GM21723 (cell line): ENCODE measurements around the gene MAST3.
A peak's percentile ranks its signal among the peaks of the same experiment; 100 is the strongest.

Source experiments
- ATAC-seq: cut with Tn5 transposase; IDR thresholded peaks from one replicate; pipeline ENCODE4 v1.9.1; 2021; ENCODE audit warnings: mild to moderate bottlenecking, moderate library complexity; ENCODE audit not compliant: unreplicated experiment

The MAST3 gene

DNA sequence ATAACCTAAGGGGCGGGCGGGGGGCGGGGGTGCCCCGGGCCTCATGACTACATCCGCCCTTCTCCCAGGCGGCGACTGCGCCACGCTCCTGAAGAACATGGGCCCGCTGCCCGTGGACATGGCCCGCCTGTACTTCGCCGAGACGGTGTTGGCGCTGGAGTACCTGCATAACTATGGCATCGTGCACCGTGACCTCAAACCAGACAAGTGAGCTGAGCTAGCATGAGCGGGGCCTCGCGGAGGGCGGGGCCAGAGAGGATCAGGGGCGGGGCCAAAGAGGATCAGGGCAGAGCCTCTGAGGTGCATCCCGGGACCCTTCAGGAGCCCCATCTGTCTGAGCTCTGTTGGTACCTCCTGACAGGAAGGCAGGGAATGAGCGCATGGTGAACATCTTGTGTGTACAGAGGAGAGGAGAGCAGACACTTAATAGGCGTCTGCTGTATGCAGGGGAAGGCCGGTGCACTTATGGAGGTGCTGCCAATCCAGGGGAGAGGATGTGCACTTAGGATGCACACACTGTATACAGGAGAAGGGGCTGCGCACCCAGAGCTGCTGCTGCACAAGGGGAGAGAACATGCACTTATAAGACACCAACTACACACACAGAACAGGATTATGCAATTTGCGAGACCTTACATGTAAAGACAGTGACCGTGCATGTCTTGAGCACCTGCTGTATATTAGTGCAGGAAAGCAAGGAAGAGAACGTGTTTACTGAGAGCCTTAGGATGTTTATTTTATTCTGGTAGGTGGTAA, 34.4 kb downstream of the MAST3 start:
- ATAC-seq = no peak

GRCh38 chr19:18135712-18136584, 38.4 kb downstream of the MAST3 start:
- no peak for ATAC-seq

- no peak for ATAC-seq
Measured at GRCh38 chr19:18137242-18137641, 39.7 kb downstream of the MAST3 start.

DNA sequence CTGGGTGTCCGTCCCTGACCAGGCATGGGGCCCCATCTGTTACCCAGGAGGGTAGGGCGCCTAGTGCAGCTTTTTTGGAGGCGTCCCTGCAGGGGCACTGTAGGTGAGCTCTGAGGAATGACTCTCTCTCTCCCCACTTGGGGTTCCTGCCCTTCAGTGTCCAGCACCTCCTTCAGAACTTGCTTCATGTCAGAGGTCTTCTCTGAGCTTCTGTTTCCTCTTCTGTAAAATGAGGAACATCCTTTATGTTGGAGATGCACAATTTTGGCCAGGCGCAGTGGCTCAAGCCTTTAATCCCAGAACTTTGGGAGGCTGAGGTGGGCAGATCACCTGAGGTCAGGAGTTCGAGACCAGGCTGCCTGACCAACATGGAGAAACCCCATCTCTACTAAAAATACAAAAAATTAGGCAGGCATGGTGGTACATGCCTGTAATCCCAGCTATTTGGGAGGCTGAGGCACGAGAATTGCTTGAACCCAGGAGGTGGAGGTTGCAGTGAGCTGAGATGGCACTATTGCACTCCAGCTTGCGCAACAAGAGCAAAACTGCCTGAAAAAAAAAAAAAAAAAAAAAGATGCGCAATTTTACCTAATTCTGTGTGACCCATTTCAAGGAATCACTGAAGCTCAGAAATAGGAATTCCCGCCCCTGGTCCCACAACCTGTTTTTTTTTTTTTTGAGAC, 40.2 kb downstream of the MAST3 start:
- ATAC-seq = no peak

- no peak for ATAC-seq
Measured at GRCh38 chr19:18140473-18140872, 42.9 kb downstream of the MAST3 start.

GRCh38 chr19:18141031-18141430, 43.5 kb downstream of the MAST3 start:
- ATAC-seq = no peak

- no peak for ATAC-seq
Measured at GRCh38 chr19:18143902-18144301, 46.3 kb downstream of the MAST3 start.

GRCh38 chr19:18144361-18144760, 46.8 kb downstream of the MAST3 start:
- no peak for ATAC-seq

GRCh38 chr19:18144906-18145305, 47.3 kb downstream of the MAST3 start:
- no peak for ATAC-seq

DNA sequence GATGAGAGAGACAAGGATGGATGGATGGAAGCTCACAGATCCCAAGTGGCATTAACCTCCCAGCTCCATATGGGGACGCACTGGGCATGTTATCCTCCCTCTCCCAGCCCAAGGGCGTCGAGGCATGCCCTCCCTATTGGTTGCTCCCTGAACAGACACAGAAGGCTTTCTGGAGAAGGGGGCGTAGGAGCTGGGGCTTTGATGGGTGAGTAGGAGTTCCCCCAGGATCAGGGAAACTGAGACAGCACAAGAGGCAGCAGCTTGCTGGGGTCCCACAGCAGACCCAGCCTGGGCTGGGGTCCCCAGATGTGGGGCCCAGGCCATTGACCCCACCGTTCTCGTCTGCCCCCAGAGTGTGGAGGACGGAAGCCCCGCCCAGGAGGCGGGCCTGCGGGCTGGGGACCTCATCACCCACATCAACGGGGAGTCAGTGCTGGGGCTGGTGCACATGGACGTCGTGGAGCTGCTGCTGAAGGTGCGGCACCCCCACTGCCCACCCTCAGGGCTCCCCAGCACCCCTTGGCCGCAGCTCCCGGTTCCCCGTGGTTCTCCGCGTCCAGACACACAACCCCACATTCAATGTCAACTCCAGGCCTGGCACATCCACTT, 47.9 kb downstream of the MAST3 start:
- no peak for ATAC-seq

- no peak for ATAC-seq
Measured at GRCh38 chr19:18147396-18147795, 49.8 kb downstream of the MAST3 start.

DNA sequence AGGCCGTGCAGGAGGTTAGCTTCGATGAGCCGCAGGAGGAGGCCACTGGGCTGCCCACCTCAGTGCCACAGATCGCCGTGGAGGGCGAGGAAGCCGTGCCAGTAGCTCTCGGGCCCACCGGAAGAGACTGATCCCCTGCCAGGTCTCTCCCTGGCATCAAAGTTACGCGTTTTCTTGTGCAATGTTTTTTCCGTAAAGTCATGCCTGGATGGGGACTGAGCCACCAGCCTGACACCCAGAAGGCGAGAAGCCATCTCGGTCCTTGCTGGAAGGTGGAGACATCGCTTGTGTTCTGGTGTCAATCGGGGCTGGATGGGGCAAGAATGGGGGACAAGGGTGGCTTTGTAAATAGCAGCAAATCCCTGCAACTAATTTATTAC, 52.0 kb downstream of the MAST3 start:
- ATAC-seq = no peak

GRCh38 chr19:18150776-18151624, 53.4 kb downstream of the MAST3 start:
- ATAC-seq = no peak

- peak; percentile 63 for ATAC-seq
Measured at GRCh38 chr19:18152442-18152816, 54.9 kb downstream of the MAST3 start.

DNA sequence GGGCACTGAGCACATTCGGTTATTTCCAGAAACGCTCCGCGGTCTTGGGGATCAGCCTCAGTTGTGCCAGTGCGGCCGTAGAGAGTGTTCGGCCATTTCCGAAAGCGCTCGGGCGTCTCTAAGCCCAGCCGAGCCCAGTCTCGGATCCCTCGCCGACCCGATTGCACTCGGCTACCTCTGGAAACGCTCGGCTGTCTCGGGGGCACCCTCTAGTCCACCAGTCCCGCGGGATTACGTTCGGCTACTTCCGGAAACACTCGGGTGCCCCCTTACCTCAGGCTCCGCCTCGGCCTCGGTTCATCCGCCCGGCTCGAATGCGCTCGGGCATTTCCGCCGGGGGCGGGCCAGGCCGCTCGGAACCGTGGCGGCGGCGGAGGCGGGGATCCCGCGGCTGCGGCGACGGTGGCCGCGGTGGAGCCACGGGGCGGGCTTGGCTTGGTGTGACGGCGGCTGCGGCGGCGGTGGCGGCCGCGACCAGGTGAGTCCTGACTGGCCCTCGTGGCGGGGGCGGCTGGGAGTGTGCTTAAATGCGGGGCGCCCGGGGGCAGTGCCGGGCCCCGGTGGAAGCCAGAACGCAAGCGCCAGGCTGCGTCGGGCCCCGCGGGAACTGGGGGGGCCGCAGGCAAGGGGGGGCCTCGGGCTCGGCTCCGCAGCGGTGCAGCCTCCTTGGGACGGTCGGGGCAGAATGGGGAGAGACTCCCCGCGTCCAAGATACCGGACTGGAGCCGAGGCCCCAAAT, 55.4 kb downstream of the MAST3 start, which contains the start of gene PIK3R2:
Gene PIK3R2, plus strand, starts transcription at position 347 of the 739 bp plus-strand sequence. CDS start 2,717 bp downstream, outside the sequence.
- ATAC-seq = peak; percentile 74

DNA sequence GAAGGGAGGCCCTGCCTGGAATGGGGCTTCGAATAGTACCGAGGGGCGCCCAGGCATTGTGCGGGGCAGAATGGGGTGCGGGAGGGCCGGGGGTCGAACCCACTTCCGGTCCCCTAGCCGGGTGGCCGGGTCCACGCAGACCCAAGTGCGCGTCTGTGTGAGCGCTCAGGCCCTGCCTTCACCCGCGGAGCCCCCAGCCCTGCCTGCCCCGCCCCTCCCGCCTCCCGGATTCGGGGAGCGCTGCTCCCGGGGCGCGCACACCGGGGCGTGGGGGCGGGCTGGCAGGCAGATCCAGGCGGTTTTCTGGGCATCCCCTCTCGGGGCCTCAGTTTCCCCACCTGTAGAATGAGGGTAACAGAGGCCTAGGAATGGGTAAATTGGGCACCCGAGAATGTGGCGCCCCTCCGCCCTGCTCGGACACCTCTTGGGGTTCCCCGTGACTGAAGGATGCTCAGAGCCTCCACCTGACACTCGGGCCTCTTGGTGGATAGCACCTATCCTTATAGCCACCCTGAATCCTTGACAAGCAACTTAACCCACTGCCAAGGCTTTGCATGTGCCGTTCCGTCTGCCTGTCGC, 56.1 kb downstream of the MAST3 start:
- ATAC-seq = no peak

GRCh38 chr19:18155095-18156087, 57.8 kb downstream of the MAST3 start:
- no peak for ATAC-seq

- ATAC-seq = no peak
Measured at GRCh38 chr19:18156268-18156667, 58.7 kb downstream of the MAST3 start.
